ENCODE data around the gene PCDHGC4. TPM values are rescaled to one million over a fixed set of nuclear protein-coding genes. Genes with fewer than 3 reads are reported as not detected.

Gene PCDHGC4
- total RNA-seq, 2 donors from 2014 or later: 3.8 to 4.1 TPM

DNA sequence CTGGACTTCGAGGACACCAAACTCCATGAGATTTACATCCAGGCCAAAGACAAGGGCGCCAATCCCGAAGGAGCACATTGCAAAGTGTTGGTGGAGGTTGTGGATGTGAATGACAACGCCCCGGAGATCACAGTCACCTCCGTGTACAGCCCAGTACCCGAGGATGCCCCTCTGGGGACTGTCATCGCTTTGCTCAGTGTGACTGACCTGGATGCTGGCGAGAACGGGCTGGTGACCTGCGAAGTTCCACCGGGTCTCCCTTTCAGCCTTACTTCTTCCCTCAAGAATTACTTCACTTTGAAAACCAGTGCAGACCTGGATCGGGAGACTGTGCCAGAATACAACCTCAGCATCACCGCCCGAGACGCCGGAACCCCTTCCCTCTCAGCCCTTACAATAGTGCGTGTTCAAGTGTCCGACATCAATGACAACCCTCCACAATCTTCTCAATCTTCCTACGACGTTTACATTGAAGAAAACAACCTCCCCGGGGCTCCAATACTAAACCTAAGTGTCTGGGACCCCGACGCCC, 7.7 kb upstream of the PCDHGC4 start:
- Histone ChIP-seq H3K4me1 (replicated peaks) (peaks cover 2% of the 10 kb centered on the region), H3K9me3 (no peaks in the 10 kb centered on the region), H3K4me3 (peak overlapping the region; percentile 46 to 50), H3K27ac (peak overlapping the region; percentile 88), H3K36me3 (no peaks in the 10 kb centered on the region), H3K27me3 (replicated peaks; ENCODE audit: insufficient read depth) (no peaks in the 10 kb centered on the region)
- WGBS: 34% methylated on average over 24 of the region's 24 CpGs
- intact Hi-C loops (cut with DNase I): loop anchor here (2.0 to 5.0 kb wide), 2 partner anchors 35 to 82 kb away; no protein-coding TSS in a partner anchor
- DNase-seq (ENCODE audit: low spot score): no peak
- TF ChIP-seq, protein P1, sequence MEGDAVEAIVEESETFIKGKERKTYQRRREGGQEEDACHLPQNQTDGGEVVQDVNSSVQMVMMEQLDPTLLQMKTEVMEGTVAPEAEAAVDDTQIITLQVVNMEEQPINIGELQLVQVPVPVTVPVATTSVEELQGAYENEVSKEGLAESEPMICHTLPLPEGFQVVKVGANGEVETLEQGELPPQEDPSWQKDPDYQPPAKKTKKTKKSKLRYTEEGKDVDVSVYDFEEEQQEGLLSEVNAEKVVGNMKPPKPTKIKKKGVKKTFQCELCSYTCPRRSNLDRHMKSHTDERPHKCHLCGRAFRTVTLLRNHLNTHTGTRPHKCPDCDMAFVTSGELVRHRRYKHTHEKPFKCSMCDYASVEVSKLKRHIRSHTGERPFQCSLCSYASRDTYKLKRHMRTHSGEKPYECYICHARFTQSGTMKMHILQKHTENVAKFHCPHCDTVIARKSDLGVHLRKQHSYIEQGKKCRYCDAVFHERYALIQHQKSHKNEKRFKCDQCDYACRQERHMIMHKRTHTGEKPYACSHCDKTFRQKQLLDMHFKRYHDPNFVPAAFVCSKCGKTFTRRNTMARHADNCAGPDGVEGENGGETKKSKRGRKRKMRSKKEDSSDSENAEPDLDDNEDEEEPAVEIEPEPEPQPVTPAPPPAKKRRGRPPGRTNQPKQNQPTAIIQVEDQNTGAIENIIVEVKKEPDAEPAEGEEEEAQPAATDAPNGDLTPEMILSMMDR (IDR thresholded peaks at IDR 0.05): no peak
- no peak for TF ChIP-seq POLR2AphosphoS5 (IDR thresholded peaks at IDR 0.05)
- no peak for TF ChIP-seq POLR2A (IDR thresholded peaks at IDR 0.05)

DNA sequence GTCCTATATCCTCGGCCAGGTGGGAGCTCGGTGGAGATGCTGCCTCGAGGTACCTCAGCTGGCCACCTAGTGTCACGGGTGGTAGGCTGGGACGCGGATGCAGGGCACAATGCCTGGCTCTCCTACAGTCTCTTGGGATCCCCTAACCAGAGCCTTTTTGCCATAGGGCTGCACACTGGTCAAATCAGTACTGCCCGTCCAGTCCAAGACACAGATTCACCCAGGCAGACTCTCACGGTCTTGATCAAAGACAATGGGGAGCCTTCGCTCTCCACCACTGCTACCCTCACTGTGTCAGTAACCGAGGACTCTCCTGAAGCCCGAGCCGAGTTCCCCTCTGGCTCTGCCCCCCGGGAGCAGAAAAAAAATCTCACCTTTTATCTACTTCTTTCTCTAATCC, 7.0 kb upstream of the PCDHGC4 start:
- no peak for DNase-seq (ENCODE audit: low spot score)
- no peaks in the 10 kb centered on the region for H3K36me3 ChIP-seq
- intact Hi-C loops (cut with DNase I): loop anchor here (2.0 to 5.0 kb wide), 2 partner anchors 34 to 81 kb away; no protein-coding TSS in a partner anchor
- H3K4me1 ChIP-seq (replicated peaks): peaks cover 2% of the 10 kb centered on the region
- H3K9me3 ChIP-seq: no peaks in the 10 kb centered on the region
- WGBS: 41% methylated on average over 13 of the region's 13 CpGs
- peak overlapping the region; percentile 46 to 50 for H3K4me3 ChIP-seq
- H3K27me3 ChIP-seq (replicated peaks; ENCODE audit: insufficient read depth): no peaks in the 10 kb centered on the region
- TF ChIP-seq, protein P1 (IDR thresholded peaks at IDR 0.05): no peak
- TF ChIP-seq POLR2A (IDR thresholded peaks at IDR 0.05): no peak
- TF ChIP-seq POLR2AphosphoS5 (IDR thresholded peaks at IDR 0.05): no peak
- no peak overlapping the region for H3K27ac ChIP-seq

DNA sequence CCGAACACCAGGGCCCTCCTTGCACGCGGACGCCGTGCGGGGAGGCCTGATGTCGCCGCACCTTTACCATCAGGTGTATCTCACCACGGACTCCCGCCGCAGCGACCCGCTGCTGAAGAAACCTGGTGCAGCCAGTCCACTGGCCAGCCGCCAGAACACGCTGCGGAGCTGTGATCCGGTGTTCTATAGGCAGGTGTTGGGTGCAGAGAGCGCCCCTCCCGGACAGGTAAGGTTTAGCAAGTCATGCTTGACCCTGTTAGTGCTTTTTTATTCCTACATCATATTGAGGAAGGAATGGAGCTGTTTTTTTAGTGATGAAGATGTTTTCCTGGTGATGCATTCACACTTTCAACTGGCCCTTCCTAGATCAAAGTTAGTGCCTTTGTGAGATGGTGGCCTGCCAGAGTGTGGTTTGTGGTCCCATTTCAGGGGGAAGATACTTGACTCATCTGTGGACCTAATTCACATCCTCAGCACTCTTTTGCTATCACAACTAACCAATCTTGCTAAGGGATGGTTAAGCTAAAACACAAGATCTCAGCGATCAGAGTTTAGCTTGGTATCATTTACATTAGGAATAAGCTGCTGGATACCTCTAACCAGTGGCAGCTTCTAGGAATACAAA, 6.4 kb upstream of the PCDHGC4 start:
- Histone ChIP-seq H3K4me3 (peak overlapping the region; percentile 46 to 50), H3K27ac (no peak overlapping the region), H3K36me3 (no peaks in the 10 kb centered on the region), H3K9me3 (no peaks in the 10 kb centered on the region), H3K4me1 (replicated peaks) (peaks cover 2% of the 10 kb centered on the region), H3K27me3 (replicated peaks; ENCODE audit: insufficient read depth) (no peaks in the 10 kb centered on the region)
- TF ChIP-seq POLR2A (IDR thresholded peaks at IDR 0.05): no peak
- TF ChIP-seq POLR2AphosphoS5 (IDR thresholded peaks at IDR 0.05): peak; percentile 19
- TF ChIP-seq, protein P1 (IDR thresholded peaks at IDR 0.05): peak in 3 of 4 experiments; percentile 41 to 54 (median 42)
- DNase-seq (ENCODE audit: low spot score): peak; percentile 84
- intact Hi-C loops (cut with DNase I): loop anchor here (5.0 kb wide), 1 partner anchor 34 kb away; no protein-coding TSS in a partner anchor
- 34% methylated on average over 20 of the region's 20 CpGs for WGBS

DNA sequence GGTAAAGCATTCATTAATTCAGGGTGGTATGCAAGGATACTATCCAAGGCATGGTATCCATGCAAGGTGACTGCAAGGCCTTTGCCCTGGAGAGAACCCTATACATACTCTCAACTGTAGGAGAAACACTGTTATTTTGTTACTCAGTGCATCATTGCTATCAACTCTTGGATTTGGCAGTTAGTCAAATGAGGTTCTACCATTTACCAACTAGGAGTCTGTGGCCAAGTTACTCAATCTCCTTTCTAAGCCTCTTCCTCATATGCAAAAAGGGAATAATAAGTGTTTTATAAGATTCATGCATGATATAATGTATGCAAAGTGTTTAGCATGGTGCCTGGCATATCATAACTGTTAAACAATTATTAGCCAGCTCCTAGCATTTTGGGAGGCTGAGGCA, 5.1 kb upstream of the PCDHGC4 start:
- H3K4me3 ChIP-seq: no peak overlapping the region
- intact Hi-C loops (cut with DNase I): loop anchor here (5.0 kb wide), 1 partner anchor 33 kb away; no protein-coding TSS in a partner anchor
- H3K27me3 ChIP-seq (replicated peaks; ENCODE audit: insufficient read depth): no peaks in the 10 kb centered on the region

More for the DNA sequence above, 5.1 kb upstream of the PCDHGC4 start:
- Histone ChIP-seq H3K27ac (no peak overlapping the region), H3K36me3 (no peaks in the 10 kb centered on the region), H3K9me3 (no peaks in the 10 kb centered on the region), H3K4me1 (replicated peaks) (peaks cover 2% of the 10 kb centered on the region)
- TF ChIP-seq POLR2A (IDR thresholded peaks at IDR 0.05): no peak
- TF ChIP-seq, protein P1 (IDR thresholded peaks at IDR 0.05): no peak
- TF ChIP-seq POLR2AphosphoS5 (IDR thresholded peaks at IDR 0.05): no peak
- DNase-seq (ENCODE audit: low spot score): no peak
